OCI-LY7 (cell line): Measurements from ENCODE around the gene CD300C. TPM values are rescaled to one million over a fixed set of nuclear protein-coding genes. Genes with fewer than 3 reads are reported as not detected.

Source experiments
- BruUV-seq: library from RNA; stranded (reverse); fragments of 400-500 nt; replicated peaks from 2 replicates; lab custom pipeline; 2021; lab: Mats Ljungman, UMichigan
- CTCF ChIA-PET: fragments of 300-600 bp; sonication (Branson Sonifier 250); formaldehyde crosslinking; loops from one replicate; lab custom pipeline; 2022; ENCODE audit warnings: antibody characterized with exemption; ENCODE audit not compliant: unreplicated experiment; lab: Charles Lee
- POLR2A ChIA-PET: fragments of 300-600 bp; sonication (Branson Sonifier 250); formaldehyde crosslinking; loops from one replicate; lab custom pipeline; 2022; ENCODE audit warnings: antibody characterized with exemption; lab: Charles Lee
- DNase-seq: peaks from one replicate; pipeline ENCODE4 v3.0.0-alpha.2; 2015; ENCODE audit warnings: low spot score
- H2AFZ ChIP-seq: fragments of 200-600 bp; sonication (generic), shearing (Covaris generic); 2 replicates; pipeline ENCODE4 v1.6.1; 2014; ENCODE audit warnings: mild to moderate bottlenecking, antibody characterized with exemption, low read length, moderate library complexity
- H3K27ac ChIP-seq: fragments of 200-600 bp; sonication (generic); 2 replicates; pipeline ENCODE4 v1.5.1; 2014; ENCODE audit warnings: mixed run types, low read depth, mild to moderate bottlenecking, moderate library complexity, low read length, inconsistent platforms; ENCODE audit not compliant: poor library complexity, severe bottlenecking
- H3K36me3 ChIP-seq: fragments of 200-600 bp; sonication (generic); 2 replicates; pipeline ENCODE4 v1.6.1; 2014; ENCODE audit warnings: mild to moderate bottlenecking, antibody characterized with exemption, low read length, moderate library complexity, mixed read lengths; ENCODE audit not compliant: insufficient read depth
- H3K4me1 ChIP-seq: fragments of 200-600 bp; sonication (generic); 2 replicates; pipeline ENCODE4 v1.5.1; 2014; ENCODE audit warnings: mild to moderate bottlenecking, low read length; ENCODE audit not compliant: insufficient read depth, poor library complexity, severe bottlenecking
- H3K4me2 ChIP-seq: fragments of 200-600 bp; sonication (generic); 2 replicates; pipeline ENCODE4 v1.6.1; 2014; ENCODE audit warnings: mild to moderate bottlenecking, low read length
- H3K4me3 ChIP-seq: fragments of 200-600 bp; sonication (generic); 2 replicates; pipeline ENCODE4 v1.5.1; 2014; ENCODE audit warnings: mild to moderate bottlenecking, low read depth, low read length; ENCODE audit not compliant: poor library complexity, severe bottlenecking
- H3K79me2 ChIP-seq: fragments of 200-600 bp; sonication (generic); 2 replicates; pipeline ENCODE4 v1.6.1; 2016; ENCODE audit warnings: low read depth, mild to moderate bottlenecking, low read length, moderate library complexity, mixed read lengths; ENCODE audit not compliant: insufficient read depth
- H3K9me2 ChIP-seq: fragments of 200-600 bp; sonication (generic); 2 replicates; pipeline ENCODE4 v1.6.1; 2016; ENCODE audit warnings: mild to moderate bottlenecking, low read length, mixed read lengths; ENCODE audit not compliant: insufficient read depth
- H3K9me3 ChIP-seq: fragments of 200-600 bp; sonication (generic); 2 replicates; pipeline ENCODE4 v1.6.1; 2014; ENCODE audit warnings: mild to moderate bottlenecking, mixed run types, low read length, mixed read lengths
- H4K20me1 ChIP-seq: fragments of 200-600 bp; sonication (generic); 2 replicates; pipeline ENCODE4 v1.6.1; 2014; ENCODE audit warnings: mild to moderate bottlenecking, antibody characterized with exemption, low read length, moderate library complexity, mixed read lengths; ENCODE audit not compliant: insufficient read depth
- EZH2phosphoT487 ChIP-seq: fragments of 200-600 bp; sonication (generic); IDR thresholded peaks from 2 replicates; pipeline ENCODE4 v1.6.1; 2018; ENCODE audit warnings: low read depth, borderline replicate concordance, mild to moderate bottlenecking, mixed run types, antibody characterized with exemption, low read length, moderate library complexity, mixed read lengths
- intact Hi-C: fragments of 100-400 bp; cut with micrococcal nuclease; formaldehyde crosslinking; loops from one replicate; pipeline ENCODE4 v1.10.0; 2022; ENCODE audit not compliant: unreplicated experiment
- total RNA-seq, 2 experiments: library from RNA; depleted of rRNA in 1 of 2; stranded (reverse); fragments of >200 nt in 1 of 2; shearing (Covaris generic) in 1 of 2; gene quantifications; 2 replicates each; pipeline ENCODE4 v1.2.3, GENCODE V29; 2014 to 2022
- TF ChIP-seq, protein P1 (sequence below): fragments of 200-600 bp; sonication (generic); conservative IDR thresholded peaks from 2 replicates; pipeline ENCODE4 v1.5.1; 2014; ENCODE audit warnings: mild to moderate bottlenecking, antibody characterized with exemption, low read length, moderate library complexity, mixed read lengths

The CD300C gene
- total RNA-seq, 2 experiments from 2014 or later: not detected

DNA sequence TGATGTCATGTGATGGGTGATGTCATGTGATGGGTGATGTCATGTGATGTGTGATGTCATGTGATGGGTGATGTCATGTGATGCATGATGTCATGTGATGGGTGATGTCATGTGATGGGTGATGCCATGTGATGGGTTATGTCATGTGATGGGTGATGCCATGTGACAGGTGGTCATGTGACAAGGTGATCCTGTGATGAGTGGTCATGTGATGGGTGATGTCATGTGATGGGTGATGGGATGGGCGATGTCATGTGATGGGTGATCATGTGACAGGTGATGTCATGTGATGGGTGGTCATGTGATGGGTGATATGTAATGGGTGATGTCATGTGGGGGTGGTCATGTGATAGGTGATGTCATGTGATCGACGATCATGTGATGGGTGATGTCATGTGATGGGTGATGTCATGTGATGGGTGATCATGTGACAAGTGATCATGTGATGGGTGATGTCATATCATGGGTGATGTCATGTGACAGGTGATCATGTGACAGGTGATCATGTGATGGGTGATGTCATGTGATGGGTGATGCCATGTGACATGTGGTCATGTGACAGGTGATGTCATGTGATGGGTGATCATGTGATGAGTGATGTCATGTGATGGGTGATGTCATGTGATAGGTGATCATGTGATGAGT, 31.8 kb downstream of the CD300C start:
- intact Hi-C loops: no loop called here
- TF ChIP-seq EZH2phosphoT487: no peak
- H4K20me1 ChIP-seq: no peaks in the 10 kb centered on the region
- H3K9me3 ChIP-seq: peaks cover 28% of the 10 kb centered on the region
- peak overlapping the region; percentile 12 for H3K27ac ChIP-seq
- no peak overlapping the region for H2AFZ ChIP-seq
- no peak overlapping the region for H3K4me2 ChIP-seq
- no peaks in the 10 kb centered on the region for H3K79me2 ChIP-seq
- no peaks in the 10 kb centered on the region for H3K9me2 ChIP-seq
- peak; percentile 87 for DNase-seq
- no TSS peak for BruUV-seq
- ChIA-PET CTCF (interaction anchor here (0.6 kb wide), 1 partner anchor 161 kb away, joined by 5 read pairs; no protein-coding TSS in a partner anchor), POLR2A (no interaction called here)
- no peaks in the 10 kb centered on the region for H3K36me3 ChIP-seq
- no peak overlapping the region for H3K4me3 ChIP-seq
- no peaks in the 10 kb centered on the region for H3K4me1 ChIP-seq

DNA sequence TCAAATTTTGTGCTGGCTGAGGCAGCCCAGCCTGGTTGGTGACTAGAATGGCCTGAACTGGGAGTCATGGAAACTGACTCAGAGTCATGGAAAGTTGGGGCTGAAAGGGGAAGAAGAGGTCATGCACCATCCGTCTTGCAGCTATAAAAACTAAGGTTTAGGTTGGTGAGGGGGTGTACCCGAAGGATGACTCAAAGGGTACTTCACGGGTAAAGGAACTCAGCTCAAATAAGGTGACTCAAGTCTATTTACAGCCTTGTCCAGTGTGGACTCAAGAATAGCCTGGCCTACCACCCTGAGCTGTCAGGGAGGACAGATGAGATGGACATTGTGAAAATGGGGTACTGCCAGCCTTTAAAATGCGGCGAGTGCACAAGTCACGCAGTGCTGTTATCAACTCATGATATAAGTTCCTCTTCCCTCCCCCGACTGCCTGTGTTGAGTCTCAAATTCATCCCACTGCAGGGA, 33.3 kb downstream of the CD300C start:
- DNase-seq: no peak
- H3K9me2 ChIP-seq: no peaks in the 10 kb centered on the region
- POLR2A ChIA-PET: interaction anchor here (1.0 kb wide), 1 partner anchor 13 kb away, joined by 3 read pairs; no protein-coding TSS in a partner anchor
- CTCF ChIA-PET: no interaction called here
- no peak overlapping the region for H3K4me3 ChIP-seq
- H3K4me1 ChIP-seq: no peaks in the 10 kb centered on the region
- no peak overlapping the region for H3K27ac ChIP-seq
- no peak overlapping the region for H2AFZ ChIP-seq
- H3K4me2 ChIP-seq: no peak overlapping the region
- no TSS peak for BruUV-seq
- no peak for TF ChIP-seq EZH2phosphoT487
- TF ChIP-seq, protein P1, sequence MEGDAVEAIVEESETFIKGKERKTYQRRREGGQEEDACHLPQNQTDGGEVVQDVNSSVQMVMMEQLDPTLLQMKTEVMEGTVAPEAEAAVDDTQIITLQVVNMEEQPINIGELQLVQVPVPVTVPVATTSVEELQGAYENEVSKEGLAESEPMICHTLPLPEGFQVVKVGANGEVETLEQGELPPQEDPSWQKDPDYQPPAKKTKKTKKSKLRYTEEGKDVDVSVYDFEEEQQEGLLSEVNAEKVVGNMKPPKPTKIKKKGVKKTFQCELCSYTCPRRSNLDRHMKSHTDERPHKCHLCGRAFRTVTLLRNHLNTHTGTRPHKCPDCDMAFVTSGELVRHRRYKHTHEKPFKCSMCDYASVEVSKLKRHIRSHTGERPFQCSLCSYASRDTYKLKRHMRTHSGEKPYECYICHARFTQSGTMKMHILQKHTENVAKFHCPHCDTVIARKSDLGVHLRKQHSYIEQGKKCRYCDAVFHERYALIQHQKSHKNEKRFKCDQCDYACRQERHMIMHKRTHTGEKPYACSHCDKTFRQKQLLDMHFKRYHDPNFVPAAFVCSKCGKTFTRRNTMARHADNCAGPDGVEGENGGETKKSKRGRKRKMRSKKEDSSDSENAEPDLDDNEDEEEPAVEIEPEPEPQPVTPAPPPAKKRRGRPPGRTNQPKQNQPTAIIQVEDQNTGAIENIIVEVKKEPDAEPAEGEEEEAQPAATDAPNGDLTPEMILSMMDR: no peak
- no peaks in the 10 kb centered on the region for H3K36me3 ChIP-seq
- no peaks in the 10 kb centered on the region for H3K79me2 ChIP-seq
- intact Hi-C loops: no loop called here
- peaks cover 20% of the 10 kb centered on the region for H3K9me3 ChIP-seq
- H4K20me1 ChIP-seq: no peaks in the 10 kb centered on the region

DNA sequence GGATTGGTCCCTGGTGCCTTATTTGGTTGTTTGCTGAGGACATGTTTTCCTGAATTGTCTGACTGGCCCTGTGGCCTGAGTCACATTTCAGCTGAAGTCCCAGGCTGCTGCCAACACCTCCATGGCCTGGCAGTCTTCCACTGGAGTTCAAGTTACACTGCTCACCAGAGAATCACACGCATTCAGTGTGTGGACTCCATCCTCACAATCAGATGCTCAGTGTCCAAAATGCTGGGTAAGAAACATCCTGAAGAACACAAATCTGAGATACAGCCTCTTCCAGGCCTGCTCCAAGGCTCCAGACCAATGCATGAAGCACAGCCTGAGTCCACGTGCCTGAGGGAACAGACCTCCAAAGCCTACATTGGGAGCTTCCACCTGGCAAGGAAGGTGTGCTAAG, 33.9 kb downstream of the CD300C start:
- POLR2A ChIA-PET: interaction anchor here (1.0 kb wide), 1 partner anchor 13 kb away, joined by 3 read pairs; no protein-coding TSS in a partner anchor
- H3K4me2 ChIP-seq: no peak overlapping the region

More for the DNA sequence above, 33.9 kb downstream of the CD300C start:
- BruUV-seq: no TSS peak
- Histone ChIP-seq H3K4me3 (no peak overlapping the region), H3K9me2 (no peaks in the 10 kb centered on the region), H3K9me3 (peaks cover 20% of the 10 kb centered on the region), H3K79me2 (no peaks in the 10 kb centered on the region), H2AFZ (no peak overlapping the region), H3K36me3 (no peaks in the 10 kb centered on the region), H3K27ac (no peak overlapping the region), H3K4me1 (no peaks in the 10 kb centered on the region), H4K20me1 (no peaks in the 10 kb centered on the region)
- intact Hi-C loops: no loop called here
- DNase-seq: no peak
- TF ChIP-seq EZH2phosphoT487: no peak
- TF ChIP-seq, protein P1: no peak
- CTCF ChIA-PET: no interaction called here
